GM23338 (cell line): ENCODE data around the gene CDH18. TPM values are rescaled to one million over a fixed set of nuclear protein-coding genes. Genes with fewer than 3 reads are reported as not detected.

ENCODE experiments used
- ATAC-seq: fragments of 200-7000 bp; cut with Tn5 transposase; 3 replicates; pipeline ENCODE4 v1.9.1; 2020
- DNase-seq: peaks from one replicate; pipeline ENCODE4 v3.0.0-alpha.2; 2015; ENCODE audit warnings: low spot score
- H2AFZ ChIP-seq: fragments of 200-600 bp; sonication (generic); 2 replicates; pipeline ENCODE4 v1.8.0; 2016; ENCODE audit warnings: antibody characterized with exemption, mild to moderate bottlenecking, moderate library complexity
- H3F3A ChIP-seq: fragments of 200-600 bp; sonication (generic); replicated peaks from 2 replicates; pipeline ENCODE4 v1.8.0; 2017; ENCODE audit warnings: antibody characterized with exemption, mixed run types, low read depth
- H3K27ac ChIP-seq: fragments of 200-600 bp; sonication (generic); 2 replicates; pipeline ENCODE4 v1.6.1; 2016; ENCODE audit warnings: low read depth
- H3K27me3 ChIP-seq: fragments of 200-600 bp; sonication (generic); 2 replicates; pipeline ENCODE4 v1.8.0; 2016; ENCODE audit warnings: mild to moderate bottlenecking, mixed run types, moderate library complexity; ENCODE audit not compliant: insufficient read depth
- H3K36me3 ChIP-seq: fragments of 200-600 bp; sonication (generic); 2 replicates; pipeline ENCODE4 v1.8.0; 2016; ENCODE audit warnings: mild to moderate bottlenecking; ENCODE audit not compliant: insufficient read depth
- H3K4me1 ChIP-seq: fragments of 200-600 bp; sonication (generic); 2 replicates; pipeline ENCODE4 v1.8.0; 2016; ENCODE audit warnings: mild to moderate bottlenecking, moderate library complexity; ENCODE audit not compliant: insufficient read depth
- H3K4me2 ChIP-seq: fragments of 200-600 bp; sonication (generic); 2 replicates; pipeline ENCODE4 v1.7.1; 2017; ENCODE audit warnings: mixed run types
- H3K4me3 ChIP-seq: fragments of 200-600 bp; sonication (generic); 2 replicates; pipeline ENCODE4 v1.6.1; 2016; ENCODE audit warnings: mixed run types
- H3K79me2 ChIP-seq: fragments of 200-600 bp; sonication (generic); replicated peaks from 2 replicates; pipeline ENCODE4 v1.8.0; 2017; ENCODE audit warnings: mild to moderate bottlenecking; ENCODE audit not compliant: insufficient read depth
- H3K9me2 ChIP-seq: fragments of 200-600 bp; sonication (generic); 2 replicates; pipeline ENCODE4 v1.8.0; 2017; ENCODE audit not compliant: insufficient read depth
- H4K20me1 ChIP-seq: fragments of 200-600 bp; sonication (generic); replicated peaks from 2 replicates; pipeline ENCODE4 v1.8.0; 2017; ENCODE audit warnings: mild to moderate bottlenecking; ENCODE audit not compliant: insufficient read depth
- H3K27ac Mint-ChIP-seq: 2 replicates; pipeline ENCODE4 v1.8.0; 2020; ENCODE audit warnings: inconsistent platforms, mild to moderate bottlenecking, moderate library complexity, mixed read lengths
- H3K27me3 Mint-ChIP-seq: 3 replicates; pipeline ENCODE4 v1.8.0; 2022; ENCODE audit warnings: low read depth, mild to moderate bottlenecking, moderate library complexity, mixed read lengths, inconsistent platforms; ENCODE audit not compliant: insufficient read depth, poor library complexity
- H3K36me3 Mint-ChIP-seq: 3 replicates; pipeline ENCODE4 v1.8.0; 2021; ENCODE audit warnings: low read depth, mild to moderate bottlenecking, inconsistent platforms, moderate library complexity, mixed read lengths
- H3K4me1 Mint-ChIP-seq: 3 replicates; pipeline ENCODE4 v1.8.0; 2020; ENCODE audit warnings: mild to moderate bottlenecking, inconsistent platforms, mixed read lengths
- H3K4me3 Mint-ChIP-seq: 3 replicates; pipeline ENCODE4 v1.8.0; 2021; ENCODE audit warnings: moderate library complexity, mild to moderate bottlenecking, inconsistent platforms, mixed read lengths
- H3K9me3 Mint-ChIP-seq: 3 replicates; pipeline ENCODE4 v1.8.0; 2020; ENCODE audit warnings: moderate library complexity, mild to moderate bottlenecking, inconsistent platforms, mixed read lengths
- CREB1 ChIP-seq: fragments of 250-450 bp; sonication (Bioruptor Pico); IDR thresholded peaks from 2 replicates; pipeline ENCODE4 v1.5.0; 2020; ENCODE audit warnings: low read depth, mild to moderate bottlenecking, moderate library complexity
- ETS1 ChIP-seq: IDR thresholded peaks from 2 replicates; pipeline ENCODE4 v1.6.1; 2016; ENCODE audit warnings: antibody characterized with exemption
- EZH2 ChIP-seq: fragments of 200-600 bp; sonication (generic); IDR thresholded peaks from one replicate; pipeline ENCODE4 v1.8.0; 2017; ENCODE audit warnings: antibody characterized with exemption, mild to moderate bottlenecking, low read depth; ENCODE audit not compliant: unreplicated experiment
- EZH2phosphoT487 ChIP-seq: fragments of 200-600 bp; sonication (generic); IDR thresholded peaks from one replicate; pipeline ENCODE4 v1.8.1; 2018; ENCODE audit warnings: antibody characterized with exemption; ENCODE audit not compliant: unreplicated experiment
- JUNB ChIP-seq: IDR thresholded peaks from one replicate; pipeline ENCODE4 v1.6.1; 2016; ENCODE audit warnings: antibody characterized with exemption; ENCODE audit not compliant: unreplicated experiment
- NANOG ChIP-seq: IDR thresholded peaks from 2 replicates; pipeline ENCODE4 v1.6.1; 2016; ENCODE audit warnings: antibody characterized with exemption, borderline replicate concordance
- POLR2AphosphoS5 ChIP-seq: IDR thresholded peaks from 2 replicates; pipeline ENCODE4 v1.6.1; 2016; ENCODE audit warnings: antibody characterized with exemption, low read depth
- STAT1 ChIP-seq: IDR thresholded peaks from one replicate; pipeline ENCODE4 v1.6.1; 2016; ENCODE audit warnings: antibody characterized with exemption; ENCODE audit not compliant: unreplicated experiment
- ZNF114 ChIP-seq: fragments of 250-450 bp; sonication (Bioruptor Pico); IDR thresholded peaks from 2 replicates; pipeline ENCODE4 v1.5.0; 2020; ENCODE audit warnings: mild to moderate bottlenecking, moderate library complexity
- ZNF331 ChIP-seq: fragments of 250-450 bp; sonication (Bioruptor Pico); IDR thresholded peaks from 2 replicates; pipeline ENCODE4 v1.5.0; 2020; ENCODE audit warnings: low read depth, mild to moderate bottlenecking, moderate library complexity
- polyA plus RNA-seq: library from polyadenylated mRNA; unstranded; fragments of >200 nt; fragmentation: Nextera tagmentation; extraction: Ambion mirVana; gene quantifications from 2 replicates; pipeline ENCODE4 v1.2.1, GENCODE V29; 2016
- total RNA-seq: library from RNA; depleted of rRNA; stranded (reverse); fragments of >200 nt; shearing (Covaris generic); gene quantifications from 2 replicates; pipeline ENCODE4 v1.2.3, GENCODE V29; 2014
- TF ChIP-seq, protein P1 (sequence below): fragments of 250-450 bp; sonication (Bioruptor Pico); IDR thresholded peaks from 2 replicates; pipeline ENCODE4 v1.5.0; 2020; ENCODE audit warnings: mild to moderate bottlenecking, moderate library complexity
- TF ChIP-seq, protein P2 (sequence below), 2 experiments: fragments of 200-600 bp in 1 of 2; sonication (generic) in 1 of 2; conservative IDR thresholded peaks; 2 replicates each; pipeline versions ENCODE4 v1.5.1 to v1.6.1; 2016 to 2017; ENCODE audit warnings: antibody characterized with exemption in 2 of 2, low read depth in 2 of 2, mild to moderate bottlenecking in 2 of 2, moderate library complexity in 1 of 2

Gene CDH18
- total and polyA plus RNA-seq, 2 experiments from 2014 or later = 1.3 TPM; not detected in 1

DNA sequence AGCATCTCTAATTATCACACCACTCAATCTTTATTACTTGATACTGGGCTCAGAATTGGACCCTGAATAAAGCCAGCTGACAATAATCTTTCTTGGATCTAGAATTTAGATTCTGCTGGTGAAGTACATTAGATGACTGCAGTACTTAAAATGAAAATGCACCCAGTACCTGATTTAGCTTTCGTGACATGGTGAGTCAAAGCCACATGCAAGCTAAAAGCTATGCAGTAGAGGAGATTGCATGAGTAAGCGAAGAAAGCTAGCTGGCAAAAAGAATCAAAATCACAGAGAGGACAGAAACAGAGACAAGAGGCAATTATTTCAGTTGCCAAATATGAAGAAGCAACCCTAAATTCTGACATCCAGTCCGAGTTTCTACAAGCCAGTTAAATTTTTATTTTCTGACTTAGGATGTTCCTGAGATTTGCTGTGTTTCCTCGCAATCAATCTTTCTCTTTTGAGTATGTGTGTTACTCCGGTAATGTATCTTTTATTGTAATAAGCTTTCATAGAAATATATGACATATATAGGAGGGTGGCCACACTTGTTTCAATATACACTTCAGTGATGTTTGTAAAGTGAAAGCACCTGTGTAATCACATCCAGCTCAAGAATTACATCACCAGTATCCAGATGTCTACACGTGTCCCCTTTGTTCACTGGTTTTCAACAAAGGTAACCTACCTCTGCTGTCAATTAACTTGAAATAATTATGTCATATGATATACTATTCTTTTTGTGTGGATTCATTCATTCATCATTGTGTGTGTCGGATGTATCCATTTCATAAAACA is 101.7 kb downstream of the CDH18 start:
- H3K27me3 Mint-ChIP-seq = no peaks in the 10 kb centered on the region
- no peak for DNase-seq
- Histone ChIP-seq H4K20me1 (no peaks in the 10 kb centered on the region), H3K9me2 (no peaks in the 10 kb centered on the region), H3K27me3 (no peaks in the 10 kb centered on the region), H3K36me3 (no peaks in the 10 kb centered on the region), H3K79me2 (no peaks in the 10 kb centered on the region), H2AFZ (no peak overlapping the region), H3K27ac (no peak overlapping the region; the same call in 1 of the 2 replicates), H3F3A (no peaks in the 10 kb centered on the region), H3K4me2 (no peak overlapping the region), H3K4me3 (no peak overlapping the region), H3K4me1 (peaks cover 8% of the 10 kb centered on the region)
- ATAC-seq = no peak
- no peak overlapping the region for H3K27ac Mint-ChIP-seq
- TF ChIP-seq STAT1 = no peak
- no peak for TF ChIP-seq ETS1
- no peak for TF ChIP-seq ZNF331
- no peak for TF ChIP-seq EZH2phosphoT487
- no peak for TF ChIP-seq POLR2AphosphoS5
- no peak for TF ChIP-seq NANOG
- TF ChIP-seq, protein P1, sequence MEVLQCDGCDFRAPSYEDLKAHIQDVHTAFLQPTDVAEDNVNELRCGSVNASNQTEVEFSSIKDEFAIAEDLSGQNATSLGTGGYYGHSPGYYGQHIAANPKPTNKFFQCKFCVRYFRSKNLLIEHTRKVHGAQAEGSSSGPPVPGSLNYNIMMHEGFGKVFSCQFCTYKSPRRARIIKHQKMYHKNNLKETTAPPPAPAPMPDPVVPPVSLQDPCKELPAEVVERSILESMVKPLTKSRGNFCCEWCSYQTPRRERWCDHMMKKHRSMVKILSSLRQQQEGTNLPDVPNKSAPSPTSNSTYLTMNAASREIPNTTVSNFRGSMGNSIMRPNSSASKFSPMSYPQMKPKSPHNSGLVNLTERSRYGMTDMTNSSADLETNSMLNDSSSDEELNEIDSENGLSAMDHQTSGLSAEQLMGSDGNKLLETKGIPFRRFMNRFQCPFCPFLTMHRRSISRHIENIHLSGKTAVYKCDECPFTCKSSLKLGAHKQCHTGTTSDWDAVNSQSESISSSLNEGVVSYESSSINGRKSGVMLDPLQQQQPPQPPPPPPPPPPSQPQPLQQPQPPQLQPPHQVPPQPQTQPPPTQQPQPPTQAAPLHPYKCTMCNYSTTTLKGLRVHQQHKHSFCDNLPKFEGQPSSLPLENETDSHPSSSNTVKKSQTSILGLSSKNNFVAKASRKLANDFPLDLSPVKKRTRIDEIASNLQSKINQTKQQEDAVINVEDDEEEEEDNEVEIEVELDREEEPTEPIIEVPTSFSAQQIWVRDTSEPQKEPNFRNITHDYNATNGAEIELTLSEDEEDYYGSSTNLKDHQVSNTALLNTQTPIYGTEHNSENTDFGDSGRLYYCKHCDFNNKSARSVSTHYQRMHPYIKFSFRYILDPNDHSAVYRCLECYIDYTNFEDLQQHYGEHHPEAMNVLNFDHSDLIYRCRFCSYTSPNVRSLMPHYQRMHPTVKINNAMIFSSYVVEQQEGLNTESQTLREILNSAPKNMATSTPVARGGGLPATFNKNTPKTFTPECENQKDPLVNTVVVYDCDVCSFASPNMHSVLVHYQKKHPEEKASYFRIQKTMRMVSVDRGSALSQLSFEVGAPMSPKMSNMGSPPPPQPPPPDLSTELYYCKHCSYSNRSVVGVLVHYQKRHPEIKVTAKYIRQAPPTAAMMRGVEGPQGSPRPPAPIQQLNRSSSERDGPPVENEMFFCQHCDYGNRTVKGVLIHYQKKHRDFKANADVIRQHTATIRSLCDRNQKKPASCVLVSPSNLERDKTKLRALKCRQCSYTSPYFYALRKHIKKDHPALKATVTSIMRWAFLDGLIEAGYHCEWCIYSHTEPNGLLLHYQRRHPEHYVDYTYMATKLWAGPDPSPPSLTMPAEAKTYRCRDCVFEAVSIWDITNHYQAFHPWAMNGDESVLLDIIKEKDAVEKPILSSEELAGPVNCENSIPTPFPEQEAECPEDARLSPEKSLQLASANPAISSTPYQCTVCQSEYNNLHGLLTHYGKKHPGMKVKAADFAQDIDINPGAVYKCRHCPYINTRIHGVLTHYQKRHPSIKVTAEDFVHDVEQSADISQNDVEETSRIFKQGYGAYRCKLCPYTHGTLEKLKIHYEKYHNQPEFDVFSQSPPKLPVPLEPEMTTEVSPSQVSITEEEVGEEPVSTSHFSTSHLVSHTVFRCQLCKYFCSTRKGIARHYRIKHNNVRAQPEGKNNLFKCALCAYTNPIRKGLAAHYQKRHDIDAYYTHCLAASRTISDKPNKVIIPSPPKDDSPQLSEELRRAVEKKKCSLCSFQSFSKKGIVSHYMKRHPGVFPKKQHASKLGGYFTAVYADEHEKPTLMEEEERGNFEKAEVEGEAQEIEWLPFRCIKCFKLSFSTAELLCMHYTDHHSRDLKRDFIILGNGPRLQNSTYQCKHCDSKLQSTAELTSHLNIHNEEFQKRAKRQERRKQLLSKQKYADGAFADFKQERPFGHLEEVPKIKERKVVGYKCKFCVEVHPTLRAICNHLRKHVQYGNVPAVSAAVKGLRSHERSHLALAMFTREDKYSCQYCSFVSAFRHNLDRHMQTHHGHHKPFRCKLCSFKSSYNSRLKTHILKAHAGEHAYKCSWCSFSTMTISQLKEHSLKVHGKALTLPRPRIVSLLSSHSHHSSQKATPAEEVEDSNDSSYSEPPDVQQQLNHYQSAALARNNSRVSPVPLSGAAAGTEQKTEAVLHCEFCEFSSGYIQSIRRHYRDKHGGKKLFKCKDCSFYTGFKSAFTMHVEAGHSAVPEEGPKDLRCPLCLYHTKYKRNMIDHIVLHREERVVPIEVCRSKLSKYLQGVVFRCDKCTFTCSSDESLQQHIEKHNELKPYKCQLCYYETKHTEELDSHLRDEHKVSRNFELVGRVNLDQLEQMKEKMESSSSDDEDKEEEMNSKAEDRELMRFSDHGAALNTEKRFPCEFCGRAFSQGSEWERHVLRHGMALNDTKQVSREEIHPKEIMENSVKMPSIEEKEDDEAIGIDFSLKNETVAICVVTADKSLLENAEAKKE (CRISPR knock-in tag) = no peak
- no peak for TF ChIP-seq JUNB
- no peak for TF ChIP-seq EZH2
- no peak for TF ChIP-seq CREB1
- no peak for TF ChIP-seq ZNF114 (CRISPR knock-in tag)
- TF ChIP-seq, protein P2, sequence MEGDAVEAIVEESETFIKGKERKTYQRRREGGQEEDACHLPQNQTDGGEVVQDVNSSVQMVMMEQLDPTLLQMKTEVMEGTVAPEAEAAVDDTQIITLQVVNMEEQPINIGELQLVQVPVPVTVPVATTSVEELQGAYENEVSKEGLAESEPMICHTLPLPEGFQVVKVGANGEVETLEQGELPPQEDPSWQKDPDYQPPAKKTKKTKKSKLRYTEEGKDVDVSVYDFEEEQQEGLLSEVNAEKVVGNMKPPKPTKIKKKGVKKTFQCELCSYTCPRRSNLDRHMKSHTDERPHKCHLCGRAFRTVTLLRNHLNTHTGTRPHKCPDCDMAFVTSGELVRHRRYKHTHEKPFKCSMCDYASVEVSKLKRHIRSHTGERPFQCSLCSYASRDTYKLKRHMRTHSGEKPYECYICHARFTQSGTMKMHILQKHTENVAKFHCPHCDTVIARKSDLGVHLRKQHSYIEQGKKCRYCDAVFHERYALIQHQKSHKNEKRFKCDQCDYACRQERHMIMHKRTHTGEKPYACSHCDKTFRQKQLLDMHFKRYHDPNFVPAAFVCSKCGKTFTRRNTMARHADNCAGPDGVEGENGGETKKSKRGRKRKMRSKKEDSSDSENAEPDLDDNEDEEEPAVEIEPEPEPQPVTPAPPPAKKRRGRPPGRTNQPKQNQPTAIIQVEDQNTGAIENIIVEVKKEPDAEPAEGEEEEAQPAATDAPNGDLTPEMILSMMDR (conservative IDR thresholded peaks at IDR 0.05; ENCODE audit: low read depth in 2 of 2) = no peak
- no peaks in the 10 kb centered on the region for H3K36me3 Mint-ChIP-seq
- H3K4me1 Mint-ChIP-seq = peaks cover 16% of the 10 kb centered on the region
- H3K9me3 Mint-ChIP-seq = no peaks in the 10 kb centered on the region
- H3K4me3 Mint-ChIP-seq = no peak overlapping the region
